ENCODE results near the gene KCNMB2.

KCNMB2 gene

GRCh38 chr3:178658694-178659325 lies 122.6 kb downstream of the KCNMB2 start:
- Histone ChIP-seq H3K36me3 (ENCODE audit: control insufficient read depth in 1 of 2, insufficient read depth in 2 of 2, low read length in 2 of 2) (no peaks in the 10 kb centered on the region), H3K9me3 (ENCODE audit: control insufficient read depth in 1 of 2, low read length in 2 of 2) (no peaks in the 10 kb centered on the region), H3K27ac (ENCODE audit: low read length) (no peak overlapping the region), H3K27me3 (ENCODE audit: low read depth, low read length) (no peaks in the 10 kb centered on the region), H3K4me3 (ENCODE audit: low read depth in 1 of 2, low read length in 2 of 2) (no peak overlapping the region), H3K4me1 (ENCODE audit: control insufficient read depth in 1 of 2, insufficient read depth in 2 of 2, low read length in 2 of 2) (no peaks in the 10 kb centered on the region)

- Histone ChIP-seq H3K36me3 (ENCODE audit: control insufficient read depth in 1 of 2, insufficient read depth in 2 of 2, low read length in 2 of 2) (no peaks in the 10 kb centered on the region), H3K4me1 (ENCODE audit: control insufficient read depth in 1 of 2, insufficient read depth in 2 of 2, low read length in 2 of 2) (no peaks in the 10 kb centered on the region), H3K27me3 (ENCODE audit: low read depth, low read length) (no peaks in the 10 kb centered on the region), H3K4me3 (ENCODE audit: low read depth in 1 of 2, low read length in 2 of 2) (no peak overlapping the region), H3K27ac (ENCODE audit: low read length) (no peak overlapping the region), H3K9me3 (ENCODE audit: control insufficient read depth in 1 of 2, low read length in 2 of 2) (no peaks in the 10 kb centered on the region)
Observed at GRCh38 chr3:178663201-178663934, 127.1 kb downstream of the KCNMB2 start.

DNA sequence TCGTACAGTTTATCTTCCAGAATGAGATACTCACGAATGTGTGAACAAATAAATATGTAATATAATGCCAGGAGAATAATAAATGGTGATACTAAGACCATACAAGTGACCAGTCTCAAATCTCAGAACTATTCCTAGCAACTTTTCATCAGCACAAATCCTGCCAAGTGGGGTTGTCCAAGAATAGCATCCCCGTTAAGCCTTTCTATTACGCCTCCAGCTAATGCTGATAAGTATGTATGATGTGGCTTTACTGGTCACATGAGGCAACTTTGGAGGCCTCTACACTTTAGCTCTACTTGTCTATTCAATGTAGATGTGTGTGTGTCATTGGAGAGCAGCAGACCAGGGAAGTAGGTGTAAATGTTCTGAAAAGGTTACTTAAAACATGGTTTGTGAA lies 129.5 kb downstream of the KCNMB2 start:
- no peak overlapping the region for H3K4me3 ChIP-seq (ENCODE audit: low read depth in 1 of 2, low read length in 2 of 2)
- H3K27ac ChIP-seq (ENCODE audit: low read length), result no peak overlapping the region
- H3K9me3 ChIP-seq (ENCODE audit: control insufficient read depth in 1 of 2, low read length in 2 of 2), result no peaks in the 10 kb centered on the region
- no peaks in the 10 kb centered on the region for H3K27me3 ChIP-seq (ENCODE audit: low read depth, low read length)
- H3K4me1 ChIP-seq (ENCODE audit: control insufficient read depth in 1 of 2, insufficient read depth in 2 of 2, low read length in 2 of 2), result no peaks in the 10 kb centered on the region
- no peaks in the 10 kb centered on the region for H3K36me3 ChIP-seq (ENCODE audit: control insufficient read depth in 1 of 2, insufficient read depth in 2 of 2, low read length in 2 of 2)

- Histone ChIP-seq H3K27ac (ENCODE audit: low read length) (no peak overlapping the region), H3K4me1 (ENCODE audit: control insufficient read depth in 1 of 2, insufficient read depth in 2 of 2, low read length in 2 of 2) (peaks cover 6 to 12% of the 10 kb centered on the region in 2 donors), H3K36me3 (ENCODE audit: control insufficient read depth in 1 of 2, insufficient read depth in 2 of 2, low read length in 2 of 2) (no peaks in the 10 kb centered on the region), H3K9me3 (ENCODE audit: control insufficient read depth in 1 of 2, low read length in 2 of 2) (no peaks in the 10 kb centered on the region), H3K27me3 (ENCODE audit: low read depth, low read length) (no peaks in the 10 kb centered on the region), H3K4me3 (ENCODE audit: low read depth in 1 of 2, low read length in 2 of 2) (no peak overlapping the region)
Observed at GRCh38 chr3:178669022-178669601, 132.9 kb downstream of the KCNMB2 start.

GRCh38 chr3:178669758-178670157 lies 133.5 kb downstream of the KCNMB2 start:
- no peaks in the 10 kb centered on the region for H3K9me3 ChIP-seq (ENCODE audit: control insufficient read depth in 1 of 2, low read length in 2 of 2)
- no peaks in the 10 kb centered on the region for H3K27me3 ChIP-seq (ENCODE audit: low read depth, low read length)
- no peak overlapping the region for H3K27ac ChIP-seq (ENCODE audit: low read length)
- peaks cover 6 to 12% of the 10 kb centered on the region in 2 donors for H3K4me1 ChIP-seq (ENCODE audit: control insufficient read depth in 1 of 2, insufficient read depth in 2 of 2, low read length in 2 of 2)
- H3K36me3 ChIP-seq (ENCODE audit: control insufficient read depth in 1 of 2, insufficient read depth in 2 of 2, low read length in 2 of 2), result no peaks in the 10 kb centered on the region
- H3K4me3 ChIP-seq (ENCODE audit: low read depth in 1 of 2, low read length in 2 of 2), result no peak overlapping the region

DNA sequence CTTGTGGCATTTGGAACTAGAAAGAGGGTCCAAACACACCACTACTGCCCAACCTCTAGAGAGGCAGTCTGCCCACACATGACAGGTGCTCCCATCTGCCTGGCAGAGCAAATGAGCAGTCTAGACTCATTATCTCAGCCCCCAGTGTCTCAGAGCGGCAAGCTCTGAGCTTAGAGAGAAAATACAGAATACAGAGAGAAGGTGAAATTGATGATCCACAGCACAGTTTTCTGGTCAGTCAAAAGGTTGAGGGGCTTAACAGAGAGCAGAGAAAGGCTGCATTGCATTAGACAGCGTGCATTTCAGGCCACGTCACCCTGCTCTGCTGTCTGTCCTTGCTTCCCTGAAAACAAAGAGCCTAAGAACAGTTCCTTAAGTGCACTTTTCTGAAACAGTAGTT lies 135.1 kb downstream of the KCNMB2 start:
- Histone ChIP-seq H3K36me3 (ENCODE audit: control insufficient read depth in 1 of 2, insufficient read depth in 2 of 2, low read length in 2 of 2) (no peaks in the 10 kb centered on the region), H3K27ac (ENCODE audit: low read length) (no peak overlapping the region), H3K27me3 (ENCODE audit: low read depth, low read length) (no peaks in the 10 kb centered on the region), H3K4me3 (ENCODE audit: low read depth in 1 of 2, low read length in 2 of 2) (no peak overlapping the region), H3K4me1 (ENCODE audit: control insufficient read depth in 1 of 2, insufficient read depth in 2 of 2, low read length in 2 of 2) (peaks cover 6 to 12% of the 10 kb centered on the region in 2 donors), H3K9me3 (ENCODE audit: control insufficient read depth in 1 of 2, low read length in 2 of 2) (no peaks in the 10 kb centered on the region)

DNA sequence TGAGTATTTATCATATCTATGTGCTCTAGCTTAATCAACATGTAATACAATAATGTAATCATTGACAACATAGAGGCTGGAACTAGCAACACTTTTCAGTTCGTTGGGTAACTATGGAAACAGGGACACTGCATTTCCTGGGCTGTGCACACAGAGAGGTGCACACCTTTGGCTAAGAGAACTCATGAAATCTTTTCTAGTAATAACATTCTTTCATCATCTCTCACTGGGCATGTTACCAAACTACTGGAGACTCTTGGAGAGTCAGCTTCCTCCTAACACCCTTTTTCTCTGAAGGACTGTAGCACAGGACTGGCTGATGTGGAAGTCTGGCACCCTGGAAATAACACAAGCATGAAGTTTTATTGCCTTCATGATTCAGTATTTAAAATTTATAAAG lies 135.6 kb downstream of the KCNMB2 start:
- Histone ChIP-seq H3K27ac (ENCODE audit: low read length) (no peak overlapping the region), H3K4me1 (ENCODE audit: control insufficient read depth in 1 of 2, insufficient read depth in 2 of 2, low read length in 2 of 2) (peaks cover 6 to 12% of the 10 kb centered on the region in 2 donors), H3K27me3 (ENCODE audit: low read depth, low read length) (no peaks in the 10 kb centered on the region), H3K36me3 (ENCODE audit: control insufficient read depth in 1 of 2, insufficient read depth in 2 of 2, low read length in 2 of 2) (no peaks in the 10 kb centered on the region), H3K9me3 (ENCODE audit: control insufficient read depth in 1 of 2, low read length in 2 of 2) (no peaks in the 10 kb centered on the region), H3K4me3 (ENCODE audit: low read depth in 1 of 2, low read length in 2 of 2) (no peak overlapping the region)

DNA sequence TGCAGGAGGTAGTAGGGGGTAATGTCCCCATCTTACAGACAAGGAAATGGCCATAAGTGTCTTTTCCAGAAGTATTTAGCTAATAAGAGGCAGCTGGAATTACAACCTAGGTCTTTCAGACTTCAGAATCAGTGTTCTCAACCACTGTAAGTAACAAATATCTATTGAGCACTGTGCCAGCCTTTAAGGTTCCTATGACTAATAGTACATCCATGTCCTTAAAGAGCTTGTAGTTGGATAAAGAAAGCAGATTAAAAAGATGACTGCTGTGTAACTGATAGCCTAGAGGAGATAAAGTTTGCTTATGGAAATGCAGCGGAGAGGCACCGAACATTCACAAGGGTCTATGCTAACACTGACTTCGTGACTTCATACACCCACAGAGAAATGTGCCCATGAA lies 136.0 kb downstream of the KCNMB2 start:
- no peaks in the 10 kb centered on the region for H3K9me3 ChIP-seq (ENCODE audit: control insufficient read depth in 1 of 2, low read length in 2 of 2)
- H3K36me3 ChIP-seq (ENCODE audit: control insufficient read depth in 1 of 2, insufficient read depth in 2 of 2, low read length in 2 of 2), result no peaks in the 10 kb centered on the region
- H3K4me3 ChIP-seq (ENCODE audit: low read depth in 1 of 2, low read length in 2 of 2), result no peak overlapping the region
- H3K4me1 ChIP-seq (ENCODE audit: control insufficient read depth in 1 of 2, insufficient read depth in 2 of 2, low read length in 2 of 2), result peaks cover 6 to 12% of the 10 kb centered on the region in 2 donors
- H3K27me3 ChIP-seq (ENCODE audit: low read depth, low read length), result no peaks in the 10 kb centered on the region
- H3K27ac ChIP-seq (ENCODE audit: low read length), result no peak overlapping the region

GRCh38 chr3:178673529-178673928 lies 137.3 kb downstream of the KCNMB2 start:
- Histone ChIP-seq H3K9me3 (ENCODE audit: control insufficient read depth in 1 of 2, low read length in 2 of 2) (no peaks in the 10 kb centered on the region), H3K4me1 (ENCODE audit: control insufficient read depth in 1 of 2, insufficient read depth in 2 of 2, low read length in 2 of 2) (peaks cover 6 to 12% of the 10 kb centered on the region in 2 donors), H3K36me3 (ENCODE audit: control insufficient read depth in 1 of 2, insufficient read depth in 2 of 2, low read length in 2 of 2) (no peaks in the 10 kb centered on the region), H3K27ac (ENCODE audit: low read length) (no peak overlapping the region), H3K4me3 (ENCODE audit: low read depth in 1 of 2, low read length in 2 of 2) (no peak overlapping the region), H3K27me3 (ENCODE audit: low read depth, low read length) (no peaks in the 10 kb centered on the region)

DNA sequence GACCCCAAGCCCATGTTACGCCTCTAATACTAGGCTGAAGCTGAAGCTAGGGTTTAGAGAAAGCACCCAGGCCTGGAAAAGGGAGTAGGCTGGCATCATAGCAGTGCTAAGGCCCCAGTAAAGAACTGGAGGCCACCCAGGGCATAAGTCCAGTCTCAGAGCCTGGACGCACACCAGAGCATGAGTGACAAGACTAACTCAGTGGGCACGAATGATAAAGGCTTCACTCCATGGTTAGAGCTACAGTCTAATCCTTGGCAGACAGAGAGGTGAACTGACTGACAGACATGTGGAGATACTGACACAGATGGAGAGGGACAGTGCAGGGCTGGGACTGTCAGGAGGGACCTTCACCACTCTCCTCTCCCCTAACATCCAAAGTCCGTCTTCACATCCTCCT lies 139.8 kb downstream of the KCNMB2 start:
- no peak overlapping the region for H3K4me3 ChIP-seq (ENCODE audit: low read depth in 1 of 2, low read length in 2 of 2)
- H3K36me3 ChIP-seq (ENCODE audit: control insufficient read depth in 1 of 2, insufficient read depth in 2 of 2, low read length in 2 of 2), result no peaks in the 10 kb centered on the region
- peaks cover 6 to 11% of the 10 kb centered on the region in 2 donors for H3K4me1 ChIP-seq (ENCODE audit: control insufficient read depth in 1 of 2, insufficient read depth in 2 of 2, low read length in 2 of 2)
- H3K27me3 ChIP-seq (ENCODE audit: low read depth, low read length), result no peaks in the 10 kb centered on the region
- no peaks in the 10 kb centered on the region for H3K9me3 ChIP-seq (ENCODE audit: control insufficient read depth in 1 of 2, low read length in 2 of 2)
- H3K27ac ChIP-seq (ENCODE audit: low read length), result no peak overlapping the region

- H3K27me3 ChIP-seq (ENCODE audit: low read depth, low read length), result no peaks in the 10 kb centered on the region
- no peaks in the 10 kb centered on the region for H3K36me3 ChIP-seq (ENCODE audit: control insufficient read depth in 1 of 2, insufficient read depth in 2 of 2, low read length in 2 of 2)
- H3K27ac ChIP-seq (ENCODE audit: low read length), result no peak overlapping the region
- H3K4me3 ChIP-seq (ENCODE audit: low read depth in 1 of 2, low read length in 2 of 2), result no peak overlapping the region
- peaks cover 0 to under 1% of the 10 kb centered on the region in 2 donors for H3K4me1 ChIP-seq (ENCODE audit: control insufficient read depth in 1 of 2, insufficient read depth in 2 of 2, low read length in 2 of 2)
- no peaks in the 10 kb centered on the region for H3K9me3 ChIP-seq (ENCODE audit: control insufficient read depth in 1 of 2, low read length in 2 of 2)
Observed at GRCh38 chr3:178676942-178677790, 140.9 kb downstream of the KCNMB2 start.
